Bronchial epithelial cell (primary cell): ENCODE results near the gene PXYLP1. TPM values are rescaled to one million over a fixed set of nuclear protein-coding genes. Genes with fewer than 3 reads are reported as not detected.

Experiments used
- DNase-seq: peaks from one replicate; pipeline ENCODE4 v3.0.0-alpha.2; 2010; ENCODE audit warnings: low read depth
- FAIRE-seq: peaks from 2 replicates; lab custom pipeline; 2011; peaks lifted over from hg19 to GRCh38; lab: Jason Lieb, UNC
- H3K27me3 ChIP-seq: 2 replicates; pipeline ENCODE4 v1.5.1; 2011; ENCODE audit warnings: low read length; ENCODE audit not compliant: control insufficient read depth, insufficient read depth
- H3K36me3 ChIP-seq: 2 replicates; pipeline ENCODE4 v1.5.1; 2011; ENCODE audit warnings: low read length; ENCODE audit not compliant: control insufficient read depth, insufficient read depth
- H3K4me3 ChIP-seq: 2 replicates; pipeline ENCODE4 v1.5.1; 2011; ENCODE audit warnings: mild to moderate bottlenecking, low read depth, low read length, control low read depth
- total RNA-seq: library from RNA; depleted of rRNA; stranded (reverse); fragments of >200 nt; gene quantifications from 2 replicates; pipeline ENCODE4 v1.2.1, GENCODE V29; 2014
- TF ChIP-seq, protein P1 (sequence below): IDR thresholded peaks from 2 replicates; pipeline ENCODE4 v1.5.1; 2011; ENCODE audit warnings: mild to moderate bottlenecking, moderate library complexity, low read length, control low read depth, inconsistent platforms; ENCODE audit not compliant: insufficient read depth, severe bottlenecking

PXYLP1 gene
- total RNA-seq, 1 donor from 2014 or later = 9.0 TPM

DNA sequence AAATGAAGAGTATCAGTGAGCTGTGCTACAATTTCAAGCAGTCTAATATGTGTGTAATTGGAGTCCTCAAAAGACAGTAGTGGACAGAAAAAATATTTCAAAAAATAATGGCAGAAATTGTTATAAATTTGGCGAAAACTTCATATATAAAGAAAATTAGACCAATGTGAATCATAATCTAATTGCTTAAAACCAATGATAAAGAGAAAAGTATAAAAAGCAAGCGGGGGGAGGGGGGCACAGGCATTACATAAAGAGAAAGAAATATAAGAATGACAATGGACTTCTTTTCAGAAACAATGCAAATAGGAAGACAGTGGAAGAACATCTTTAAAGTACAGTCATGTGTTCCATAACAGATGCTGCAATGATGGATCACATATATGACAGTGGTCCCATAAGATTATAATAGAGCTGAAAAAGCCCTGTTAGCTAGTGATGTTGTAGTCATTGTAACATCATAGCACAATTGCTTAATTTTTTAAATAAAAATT lies 7.9 kb upstream of the PXYLP1 start:
- FAIRE-seq (no peak), DNase-seq (no peak)
- no peaks in the 10 kb centered on the region for H3K27me3 ChIP-seq
- no peaks in the 10 kb centered on the region for H3K36me3 ChIP-seq
- no peak overlapping the region for H3K4me3 ChIP-seq
- TF ChIP-seq, protein P1, sequence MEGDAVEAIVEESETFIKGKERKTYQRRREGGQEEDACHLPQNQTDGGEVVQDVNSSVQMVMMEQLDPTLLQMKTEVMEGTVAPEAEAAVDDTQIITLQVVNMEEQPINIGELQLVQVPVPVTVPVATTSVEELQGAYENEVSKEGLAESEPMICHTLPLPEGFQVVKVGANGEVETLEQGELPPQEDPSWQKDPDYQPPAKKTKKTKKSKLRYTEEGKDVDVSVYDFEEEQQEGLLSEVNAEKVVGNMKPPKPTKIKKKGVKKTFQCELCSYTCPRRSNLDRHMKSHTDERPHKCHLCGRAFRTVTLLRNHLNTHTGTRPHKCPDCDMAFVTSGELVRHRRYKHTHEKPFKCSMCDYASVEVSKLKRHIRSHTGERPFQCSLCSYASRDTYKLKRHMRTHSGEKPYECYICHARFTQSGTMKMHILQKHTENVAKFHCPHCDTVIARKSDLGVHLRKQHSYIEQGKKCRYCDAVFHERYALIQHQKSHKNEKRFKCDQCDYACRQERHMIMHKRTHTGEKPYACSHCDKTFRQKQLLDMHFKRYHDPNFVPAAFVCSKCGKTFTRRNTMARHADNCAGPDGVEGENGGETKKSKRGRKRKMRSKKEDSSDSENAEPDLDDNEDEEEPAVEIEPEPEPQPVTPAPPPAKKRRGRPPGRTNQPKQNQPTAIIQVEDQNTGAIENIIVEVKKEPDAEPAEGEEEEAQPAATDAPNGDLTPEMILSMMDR = no peak

DNA sequence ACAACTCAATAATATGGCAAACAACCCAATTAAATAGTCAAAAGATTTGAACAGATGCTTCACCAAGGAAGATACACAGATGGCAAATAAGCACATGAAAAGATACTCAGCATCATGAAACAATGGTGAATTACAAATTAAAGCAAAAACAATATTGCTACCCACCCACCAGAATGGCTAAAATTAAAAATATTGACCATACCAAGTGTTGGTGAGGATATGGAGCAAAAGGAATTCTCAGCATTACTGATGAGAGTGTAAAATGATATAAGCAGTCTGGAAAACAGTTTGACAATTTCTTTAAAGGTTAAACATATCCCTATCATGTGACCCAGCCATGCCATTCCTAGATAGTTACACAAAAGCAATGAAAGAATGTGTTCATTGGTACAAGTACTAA lies 5.7 kb upstream of the PXYLP1 start:
- DNase-seq (no peak), FAIRE-seq (no peak)
- Histone ChIP-seq H3K36me3 (no peaks in the 10 kb centered on the region), H3K27me3 (no peaks in the 10 kb centered on the region), H3K4me3 (no peak overlapping the region)
- TF ChIP-seq, protein P1 = no peak

DNA sequence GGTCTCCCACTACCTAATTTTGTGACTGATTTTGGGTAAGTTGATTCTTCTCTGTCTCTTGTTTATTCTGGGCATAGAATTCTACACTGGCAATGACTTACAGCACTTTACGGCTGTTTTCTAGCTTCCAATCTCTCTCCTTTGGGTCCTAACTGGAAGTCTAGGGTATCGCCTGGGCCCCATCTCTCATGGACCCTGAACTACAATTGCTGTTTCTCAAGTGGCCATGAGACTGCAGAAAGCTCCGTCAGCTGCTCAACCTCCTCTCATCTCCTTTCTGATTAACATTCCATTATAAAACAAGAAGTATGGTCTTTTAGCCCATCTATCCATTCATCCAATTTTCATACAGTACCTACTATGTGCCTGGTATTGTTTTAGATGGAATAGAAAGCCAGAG lies 4.4 kb upstream of the PXYLP1 start:
- no peaks in the 10 kb centered on the region for H3K27me3 ChIP-seq
- FAIRE-seq (no peak), DNase-seq (no peak)
- TF ChIP-seq, protein P1 = no peak
- H3K4me3 ChIP-seq = no peak overlapping the region
- no peaks in the 10 kb centered on the region for H3K36me3 ChIP-seq

DNA sequence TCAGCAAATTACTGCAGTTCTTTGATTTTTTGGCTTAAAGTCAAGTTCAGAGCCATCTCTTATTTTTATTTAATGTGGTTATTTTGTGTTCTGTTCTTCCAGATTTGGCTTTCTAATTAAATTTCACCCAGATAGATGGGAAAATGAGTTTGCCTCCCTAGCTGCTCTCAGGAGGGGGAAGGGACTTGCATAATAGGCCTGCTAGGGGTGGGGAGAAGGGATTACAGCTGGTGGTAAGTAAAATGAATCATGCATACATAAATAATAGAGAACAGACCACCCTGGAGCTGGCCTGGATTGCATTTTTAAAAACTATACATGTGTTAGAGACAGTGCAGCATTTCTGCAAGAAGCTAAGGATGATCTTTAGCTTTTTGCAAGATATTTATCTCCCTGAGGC lies 3.9 kb upstream of the PXYLP1 start:
- no peak for DNase-seq
- no peak overlapping the region for H3K4me3 ChIP-seq
- H3K36me3 ChIP-seq = no peaks in the 10 kb centered on the region
- no peaks in the 10 kb centered on the region for H3K27me3 ChIP-seq
- TF ChIP-seq, protein P1 = no peak
- no peak for FAIRE-seq

DNA sequence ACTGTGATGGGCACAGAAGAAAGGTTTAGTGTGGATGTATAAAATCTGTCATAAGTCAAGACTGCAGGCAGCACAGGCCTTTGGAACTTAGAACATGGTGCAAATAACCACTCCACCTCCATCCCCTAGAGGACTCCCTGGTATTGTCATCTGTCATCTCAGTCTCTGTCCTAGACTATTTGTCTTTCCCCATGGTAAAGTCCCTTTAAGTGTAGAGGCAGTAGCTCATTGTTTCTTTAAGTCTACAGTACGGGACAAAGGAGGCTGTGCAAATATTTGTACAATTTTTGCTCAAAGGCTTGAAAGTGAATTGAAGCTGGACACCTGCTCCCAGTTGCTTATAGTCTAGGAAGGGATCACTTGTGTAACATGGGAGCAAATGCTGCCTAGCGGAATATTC lies 3.2 kb upstream of the PXYLP1 start:
- no peak overlapping the region for H3K4me3 ChIP-seq
- H3K27me3 ChIP-seq = no peaks in the 10 kb centered on the region
- FAIRE-seq = no peak
- no peaks in the 10 kb centered on the region for H3K36me3 ChIP-seq
- TF ChIP-seq, protein P1 = no peak
- no peak for DNase-seq

DNA sequence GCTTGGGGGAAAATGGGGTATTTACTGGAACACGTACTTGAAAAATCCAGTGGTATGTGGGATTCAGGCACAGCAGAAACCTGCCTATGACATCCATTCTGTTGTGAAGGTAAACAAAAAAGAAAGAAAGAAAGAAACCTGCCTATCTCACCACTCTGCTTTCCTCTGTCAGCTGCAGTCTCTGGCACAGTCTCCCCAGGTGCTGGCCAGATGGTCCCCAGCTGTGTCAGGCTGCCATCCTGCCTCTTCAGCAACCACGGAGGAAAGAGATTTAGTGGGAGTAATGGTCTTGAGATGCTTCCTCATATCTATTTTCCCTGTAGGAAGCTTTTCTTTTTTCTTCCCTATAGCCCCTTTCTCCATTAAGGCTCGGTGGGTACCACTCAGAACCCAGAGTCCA lies 2.5 kb upstream of the PXYLP1 start:
- FAIRE-seq (no peak), DNase-seq (no peak)
- no peak overlapping the region for H3K4me3 ChIP-seq
- H3K36me3 ChIP-seq = no peaks in the 10 kb centered on the region
- no peaks in the 10 kb centered on the region for H3K27me3 ChIP-seq
- TF ChIP-seq, protein P1 = no peak
